ENCODE results near the gene MCRIP1.

DNA sequence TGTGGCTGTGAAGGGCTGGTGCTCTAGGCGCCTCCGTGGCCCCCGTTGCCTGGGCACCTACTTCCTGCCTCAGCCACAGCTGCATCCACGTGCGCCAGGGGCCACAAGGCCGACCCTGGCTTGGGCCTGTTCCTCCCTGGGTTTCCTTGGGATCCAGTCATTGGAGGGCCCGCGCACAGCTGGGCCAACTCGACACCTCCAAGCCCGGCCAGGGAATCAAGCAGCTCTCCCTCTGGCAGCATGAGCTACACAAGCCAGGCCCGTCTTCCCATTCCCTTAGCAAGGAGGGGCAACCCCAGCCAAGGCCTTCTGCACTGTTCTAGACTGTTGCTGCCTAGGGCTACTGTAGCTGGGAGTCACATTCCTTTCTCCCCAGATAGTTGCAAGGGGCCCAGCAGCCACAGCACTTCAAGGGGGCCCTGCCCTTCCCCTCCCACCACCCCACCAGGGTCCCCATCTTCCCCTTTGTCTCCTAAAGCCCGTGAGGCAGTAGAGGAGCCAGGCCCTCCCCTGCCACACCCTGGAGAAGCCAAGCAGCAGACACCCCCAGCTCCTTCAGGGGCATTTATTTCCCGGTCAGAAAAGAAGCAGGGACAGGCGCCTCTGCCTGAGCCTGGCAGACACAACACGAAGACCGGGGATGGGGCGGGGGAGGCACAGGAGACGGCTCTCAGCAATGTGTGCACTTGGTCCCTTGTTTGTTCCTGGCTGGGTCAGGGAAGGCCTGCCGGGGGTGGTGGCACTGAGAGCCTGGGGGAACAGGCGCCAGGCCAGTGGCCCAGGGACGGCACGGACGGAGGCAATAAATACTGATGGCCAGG lies 34.3 kb upstream of the MCRIP1 start:
- TF ChIP-seq CTCF (IDR thresholded peaks at IDR 0.05): no peak
- no peak for TF ChIP-seq POLR2A (IDR thresholded peaks at IDR 0.05)

All from heart left ventricle (tissue), 13 donors.